Measurements from ENCODE around the gene PCDHGC4. TPM values are rescaled to one million over a fixed set of nuclear protein-coding genes. Genes with fewer than 3 reads are reported as not detected.

The PCDHGC4 gene
- total RNA-seq, 1 donor from 2014 or later, result 0.69 TPM

DNA sequence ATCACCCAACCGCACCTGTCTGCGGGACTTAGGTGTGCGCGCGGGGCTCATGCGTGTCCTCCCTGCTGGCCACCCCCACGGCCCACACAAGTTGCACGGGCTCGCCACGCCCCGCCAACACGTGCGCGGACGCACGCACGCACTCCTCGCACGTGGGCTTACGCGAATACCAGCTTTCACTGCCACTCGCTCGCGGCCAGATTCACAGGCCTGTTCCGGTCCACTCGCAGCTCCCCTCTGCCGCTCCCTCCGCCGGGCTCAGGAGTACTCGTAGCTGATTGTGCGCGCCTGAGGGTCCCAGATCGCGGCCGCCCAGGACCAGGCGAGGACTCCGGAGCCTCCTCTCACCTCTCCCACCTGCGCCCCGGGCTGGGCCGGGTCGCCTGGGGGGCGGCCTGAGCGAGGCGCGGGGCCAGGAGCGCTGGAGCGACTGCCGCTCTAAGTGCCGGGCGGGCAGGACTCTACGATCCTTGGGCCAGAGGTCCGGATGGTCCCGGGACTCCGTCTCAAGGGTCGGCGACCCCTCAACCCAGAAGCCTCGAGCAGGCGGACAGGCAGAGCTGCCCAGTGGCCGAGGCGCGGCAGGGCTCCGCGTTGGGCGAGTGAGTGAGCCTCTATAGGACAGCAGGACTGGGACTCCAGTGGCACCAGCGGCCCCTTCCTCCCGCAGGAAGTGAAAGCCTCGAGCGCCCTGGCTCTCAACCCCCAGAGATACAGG lies 7.5 kb downstream of the PCDHGC4 start:
- Mint-ChIP-seq H3K27me3 (peaks cover 38% of the 10 kb centered on the region), H3K4me1 (peaks cover 18% of the 10 kb centered on the region), H3K27ac (no peak overlapping the region), H3K4me3 (peak overlapping the region; percentile 81), H3K9me3 (no peaks in the 10 kb centered on the region), H3K36me3 (ENCODE audit: low read depth) (no peaks in the 10 kb centered on the region)
- ATAC-seq (ENCODE audit: low read depth), result peak; percentile 70
- intact Hi-C loops (cut with micrococcal nuclease), result loop anchor here (1.0 to 2.0 kb wide), 4 partner anchors 8 to 20 kb away; no protein-coding TSS in a partner anchor
- TF ChIP-seq, protein P1, sequence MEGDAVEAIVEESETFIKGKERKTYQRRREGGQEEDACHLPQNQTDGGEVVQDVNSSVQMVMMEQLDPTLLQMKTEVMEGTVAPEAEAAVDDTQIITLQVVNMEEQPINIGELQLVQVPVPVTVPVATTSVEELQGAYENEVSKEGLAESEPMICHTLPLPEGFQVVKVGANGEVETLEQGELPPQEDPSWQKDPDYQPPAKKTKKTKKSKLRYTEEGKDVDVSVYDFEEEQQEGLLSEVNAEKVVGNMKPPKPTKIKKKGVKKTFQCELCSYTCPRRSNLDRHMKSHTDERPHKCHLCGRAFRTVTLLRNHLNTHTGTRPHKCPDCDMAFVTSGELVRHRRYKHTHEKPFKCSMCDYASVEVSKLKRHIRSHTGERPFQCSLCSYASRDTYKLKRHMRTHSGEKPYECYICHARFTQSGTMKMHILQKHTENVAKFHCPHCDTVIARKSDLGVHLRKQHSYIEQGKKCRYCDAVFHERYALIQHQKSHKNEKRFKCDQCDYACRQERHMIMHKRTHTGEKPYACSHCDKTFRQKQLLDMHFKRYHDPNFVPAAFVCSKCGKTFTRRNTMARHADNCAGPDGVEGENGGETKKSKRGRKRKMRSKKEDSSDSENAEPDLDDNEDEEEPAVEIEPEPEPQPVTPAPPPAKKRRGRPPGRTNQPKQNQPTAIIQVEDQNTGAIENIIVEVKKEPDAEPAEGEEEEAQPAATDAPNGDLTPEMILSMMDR (IDR thresholded peaks at IDR 0.05), result no peak
- no peak for DNase-seq
- ChIA-PET CTCF (interaction anchor here (0.6 to 1.1 kb wide), 3 partner anchors 20 to 72 kb away, joined by 3 to 7 read pairs (median 4); no protein-coding TSS in a partner anchor), POLR2A (interaction anchor here (0.6 to 2.9 kb wide), 5 partner anchors 16 to 30 kb away, joined by 3 to 9 read pairs (median 4); no protein-coding TSS in a partner anchor)

DNA sequence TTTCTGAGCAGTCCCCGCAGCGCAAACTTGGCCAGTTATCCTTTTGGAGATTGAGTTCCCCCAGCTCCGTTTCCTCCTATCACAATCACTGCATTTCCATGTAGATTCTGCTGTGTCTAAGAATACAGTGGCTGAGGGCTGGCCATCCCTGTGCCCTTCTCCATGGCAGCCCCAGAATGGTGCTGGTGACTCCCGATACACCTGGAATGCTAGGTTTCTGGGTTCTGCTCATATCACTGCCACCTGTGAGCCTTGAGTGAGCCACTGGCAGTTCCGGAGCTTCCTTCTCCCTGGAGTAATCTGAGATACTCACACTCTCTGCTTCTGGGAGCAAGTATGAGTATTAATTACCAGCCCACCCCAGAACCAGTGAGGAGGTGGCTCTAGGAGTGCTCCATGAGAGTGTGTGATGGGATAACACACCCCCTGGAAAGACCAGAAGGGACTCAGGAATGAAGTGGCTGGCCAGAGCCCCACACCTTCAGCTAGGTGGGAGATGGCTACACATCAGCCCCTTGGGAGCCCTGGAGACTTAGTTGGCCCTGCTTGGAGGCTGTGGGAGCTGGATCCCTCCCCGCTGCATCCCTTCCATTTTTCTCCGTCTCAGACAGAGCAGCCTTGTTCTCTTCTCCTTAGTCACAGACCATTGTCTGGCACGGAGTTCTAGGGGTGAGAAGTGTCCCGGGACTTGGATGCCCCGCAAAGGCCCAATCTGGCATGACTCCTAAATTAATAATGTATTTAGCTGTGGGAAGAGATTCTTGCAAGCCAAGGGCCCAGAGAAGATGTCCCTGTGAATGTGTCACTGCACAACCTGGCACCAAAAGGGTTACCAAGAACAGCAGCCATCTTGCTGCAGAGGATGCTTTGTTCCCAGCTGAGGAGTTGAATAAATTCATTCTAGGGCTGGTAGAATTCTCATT lies 8.9 kb downstream of the PCDHGC4 start:
- DNase-seq (no peak), ATAC-seq (ENCODE audit: low read depth) (no peak)
- H3K9me3 Mint-ChIP-seq, result no peaks in the 10 kb centered on the region
- no peak overlapping the region for H3K27ac Mint-ChIP-seq
- peaks cover 34% of the 10 kb centered on the region for H3K27me3 Mint-ChIP-seq
- H3K36me3 Mint-ChIP-seq (ENCODE audit: low read depth), result no peaks in the 10 kb centered on the region
- intact Hi-C loops (cut with micrococcal nuclease), result loop anchor here (2.0 kb wide), 1 partner anchor 17 kb away; no protein-coding TSS in a partner anchor
- peaks cover 18% of the 10 kb centered on the region for H3K4me1 Mint-ChIP-seq
- CTCF ChIA-PET, result no interaction called here
- no peak overlapping the region for H3K4me3 Mint-ChIP-seq
- POLR2A ChIA-PET, result interaction anchor here (1.1 to 2.9 kb wide), 4 partner anchors 14 to 29 kb away, joined by 3 to 9 read pairs (median 4); no protein-coding TSS in a partner anchor
- TF ChIP-seq, protein P1 (IDR thresholded peaks at IDR 0.05), result no peak

DNA sequence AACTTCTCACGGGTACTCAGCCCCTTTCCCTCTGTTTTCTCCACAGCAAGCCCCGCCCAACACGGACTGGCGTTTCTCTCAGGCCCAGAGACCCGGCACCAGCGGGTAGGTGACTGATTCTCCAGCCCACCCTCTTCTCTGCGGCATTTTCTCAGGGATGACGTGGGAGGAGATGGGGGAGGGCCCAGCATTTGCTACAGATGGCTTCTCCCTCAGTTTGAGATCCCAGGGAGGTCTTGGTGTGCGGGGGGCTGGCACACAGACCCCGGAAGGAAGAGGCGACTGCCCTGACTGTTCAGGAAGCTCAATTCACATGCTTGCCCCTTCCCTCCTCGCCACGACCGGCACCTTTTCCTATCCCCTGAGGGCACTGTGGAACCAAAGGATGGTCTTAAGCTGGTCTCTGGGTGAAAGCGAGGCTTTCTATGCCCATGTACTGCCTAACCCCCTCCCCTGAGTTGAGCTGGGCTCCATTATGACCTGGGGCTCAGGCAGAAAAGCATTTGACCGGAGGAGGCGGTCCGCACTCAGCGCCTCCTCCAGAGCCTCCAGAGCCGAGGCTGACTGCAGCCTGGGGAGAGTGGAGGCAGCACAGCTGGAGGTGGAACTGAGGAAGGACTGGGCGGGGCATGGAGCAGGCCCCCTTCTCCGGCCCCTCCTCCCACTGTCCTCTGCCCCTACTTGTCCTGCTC lies 10.1 kb downstream of the PCDHGC4 start:
- peaks cover 18% of the 10 kb centered on the region for H3K4me1 Mint-ChIP-seq
- no peaks in the 10 kb centered on the region for H3K9me3 Mint-ChIP-seq
- intact Hi-C loops (cut with micrococcal nuclease), result no loop called here
- DNase-seq (no peak), ATAC-seq (ENCODE audit: low read depth) (no peak)
- no peak overlapping the region for H3K27ac Mint-ChIP-seq
- ChIA-PET CTCF (no interaction called here), POLR2A (no interaction called here)
- H3K4me3 Mint-ChIP-seq, result no peak overlapping the region
- no peaks in the 10 kb centered on the region for H3K36me3 Mint-ChIP-seq (ENCODE audit: low read depth)
- TF ChIP-seq, protein P1 (IDR thresholded peaks at IDR 0.05), result no peak
- H3K27me3 Mint-ChIP-seq, result peaks cover 27% of the 10 kb centered on the region

DNA sequence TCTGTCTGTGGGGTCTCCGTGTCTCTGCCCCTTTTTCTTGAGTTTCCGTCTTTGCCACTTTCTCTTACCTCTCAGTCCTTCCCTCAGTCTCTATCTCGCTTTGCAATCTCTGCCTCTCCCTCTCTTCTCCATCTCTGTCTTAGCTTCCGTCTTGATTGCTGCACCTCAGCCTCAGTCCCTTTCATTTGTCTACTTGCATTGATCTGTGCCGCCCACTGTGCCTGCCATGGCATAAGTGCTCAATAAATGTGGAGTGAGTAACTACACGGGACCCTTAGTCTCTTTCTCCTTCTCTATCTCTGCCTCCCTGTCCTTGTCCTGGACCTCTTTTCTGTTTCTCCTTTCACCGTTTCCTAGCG lies 10.6 kb downstream of the PCDHGC4 start:
- no peaks in the 10 kb centered on the region for H3K36me3 Mint-ChIP-seq (ENCODE audit: low read depth)

More for the DNA sequence above, 10.6 kb downstream of the PCDHGC4 start:
- Mint-ChIP-seq H3K9me3 (no peaks in the 10 kb centered on the region), H3K4me3 (no peak overlapping the region), H3K27ac (no peak overlapping the region), H3K4me1 (peaks cover 18% of the 10 kb centered on the region), H3K27me3 (peaks cover 22% of the 10 kb centered on the region)
- ATAC-seq (ENCODE audit: low read depth), result no peak
- ChIA-PET CTCF (no interaction called here), POLR2A (no interaction called here)
- TF ChIP-seq, protein P1 (IDR thresholded peaks at IDR 0.05), result no peak
- no peak for DNase-seq
- intact Hi-C loops (cut with micrococcal nuclease), result no loop called here
